K562 (cell line): ENCODE results near the gene PPARD. TPM values are rescaled to one million over a fixed set of nuclear protein-coding genes. Genes with fewer than 3 reads are reported as not detected.

Experiments used
- CBX3 ChIP-seq, 2 experiments: IDR thresholded peaks; 1 replicate in 1 of 2; 2 replicates in 1 of 2; pipeline ENCODE4 v1.6.1; 2012; ENCODE audit warnings: inconsistent platforms in 2 of 2, low read length in 2 of 2, borderline replicate concordance in 1 of 2, control low read depth in 1 of 2
- ELK3 ChIP-seq: fragments of 450-650 bp; formaldehyde crosslinking; IDR thresholded peaks from 2 replicates; pipeline ENCODE4 v1.4.0; 2020; ENCODE audit warnings: mild to moderate bottlenecking
- EP400 ChIP-seq: fragments of 450-650 bp; IDR thresholded peaks from 2 replicates; pipeline ENCODE4 v1.6.1; 2017; ENCODE audit warnings: antibody characterized with exemption, mild to moderate bottlenecking, moderate library complexity
- EZH2 ChIP-seq: IDR thresholded peaks from 2 replicates; pipeline ENCODE4 v1.6.1; 2012; ENCODE audit warnings: low read depth, mild to moderate bottlenecking, inconsistent platforms, low read length, borderline replicate concordance
- GABPA ChIP-seq: fragments of 200-800 bp; sonication (Bioruptor generic); conservative IDR thresholded peaks from 2 replicates; pipeline ENCODE4 v1.6.1; 2016; ENCODE audit warnings: low read depth, missing genetic modification characterization, missing compliant biosample characterization
- HDAC2 ChIP-seq: fragments of 450-650 bp; IDR thresholded peaks from 2 replicates; pipeline ENCODE4 v1.6.1; 2016; ENCODE audit warnings: mild to moderate bottlenecking
- HLTF ChIP-seq: fragments of 450-650 bp; IDR thresholded peaks from 2 replicates; pipeline ENCODE4 v1.6.1; 2016
- HOMEZ ChIP-seq: fragments of 250-450 bp; sonication (Bioruptor Pico); IDR thresholded peaks from 2 replicates; pipeline ENCODE4 v1.4.0; 2020; ENCODE audit warnings: mild to moderate bottlenecking, moderate library complexity
- HOXB6 ChIP-seq: fragments of 250-450 bp; sonication (Bioruptor Pico); IDR thresholded peaks from 2 replicates; pipeline ENCODE4 v1.5.1; 2022; ENCODE audit warnings: mild to moderate bottlenecking, borderline replicate concordance
- L3MBTL2 ChIP-seq: fragments of 450-650 bp; IDR thresholded peaks from 2 replicates; pipeline ENCODE4 v1.6.1; 2016; ENCODE audit warnings: mild to moderate bottlenecking, moderate library complexity
- LCOR ChIP-seq: sonication (generic); formaldehyde crosslinking; IDR thresholded peaks from 2 replicates; pipeline ENCODE4 v1.8.0; 2022; ENCODE audit warnings: mild to moderate bottlenecking, missing genetic modification reagents
- MCM3 ChIP-seq: fragments of 450-650 bp; IDR thresholded peaks from 2 replicates; pipeline ENCODE4 v1.6.1; 2016
- MEF2A ChIP-seq: IDR thresholded peaks from 2 replicates; pipeline ENCODE4 v1.6.1; 2011; ENCODE audit warnings: low read depth, mild to moderate bottlenecking, low read length, moderate library complexity; ENCODE audit not compliant: control insufficient read depth
- MNT ChIP-seq, 2 experiments: fragments of 450-650 bp; conservative IDR thresholded peaks; 2 replicates each; pipeline ENCODE4 v1.6.1; 2017; ENCODE audit warnings: mild to moderate bottlenecking in 2 of 2, moderate library complexity in 2 of 2
- NFE2 ChIP-seq: IDR thresholded peaks from 2 replicates; pipeline ENCODE4 v1.6.1; 2014; ENCODE audit warnings: antibody characterized with exemption, low read depth
- NFIX ChIP-seq: fragments of 250-450 bp; sonication (Bioruptor Pico); IDR thresholded peaks from 2 replicates; pipeline ENCODE4 v1.4.0; 2020; ENCODE audit warnings: low read depth, mild to moderate bottlenecking, moderate library complexity
- NR2C2 ChIP-seq, 2 experiments: fragments of 200-800 bp in 1 of 2; sonication (Bioruptor generic) in 1 of 2; sonication (generic) in 1 of 2; formaldehyde crosslinking in 1 of 2; IDR thresholded peaks; 2 replicates each; pipeline versions ENCODE4 v1.6.1 to v1.8.0; 2016 to 2022; ENCODE audit warnings: mild to moderate bottlenecking in 1 of 2, missing compliant biosample characterization in 1 of 2, missing genetic modification characterization in 1 of 2, missing genetic modification reagents in 1 of 2
- PATZ1 ChIP-seq: fragments of 250-450 bp; sonication (Bioruptor Pico); IDR thresholded peaks from 2 replicates; pipeline ENCODE4 v1.5.0; 2020; ENCODE audit warnings: mild to moderate bottlenecking, borderline replicate concordance
- SREBF1 ChIP-seq: fragments of 150-350 bp; IDR thresholded peaks from 2 replicates; pipeline ENCODE4 v1.6.1; 2014; ENCODE audit warnings: antibody characterized with exemption, low read depth, low read length, borderline replicate concordance
- TCF15 ChIP-seq: fragments of 250-450 bp; sonication (Bioruptor Pico); IDR thresholded peaks from 2 replicates; pipeline ENCODE4 v1.8.0; 2022; ENCODE audit warnings: moderate library complexity, mild to moderate bottlenecking, inconsistent platforms
- TCFL5 ChIP-seq: fragments of 250-450 bp; sonication (Bioruptor Pico); conservative IDR thresholded peaks from 2 replicates; pipeline ENCODE4 v1.6.1; 2021; ENCODE audit warnings: mild to moderate bottlenecking, moderate library complexity, matching md5 sums
- ZBED1 ChIP-seq: IDR thresholded peaks from 2 replicates; pipeline ENCODE4 v1.6.1; 2014
- ZNF274 ChIP-seq: IDR thresholded peaks from 2 replicates; pipeline ENCODE4 v1.6.1; 2011; ENCODE audit warnings: low read depth, mild to moderate bottlenecking, low read length, moderate library complexity, borderline replicate concordance
- ZNF282 ChIP-seq: sonication (generic); formaldehyde crosslinking; IDR thresholded peaks from 2 replicates; pipeline ENCODE4 v1.8.1; 2023; ENCODE audit warnings: missing genetic modification reagents
- polyA plus RNA-seq, 8 experiments: library from polyadenylated mRNA; depleted of rRNA in 4 of 8; stranded (reverse) in 5 of 8; unstranded in 3 of 8; fragments of >200 nt; fragmentation: Nextera tagmentation in 2 of 8; fragmentation: Illumina TruSeq in 1 of 8; extraction: Ambion mirVana in 2 of 8; extraction: Trizol in 1 of 8; gene quantifications; 2 replicates each; pipeline versions ENCODE4 v1.2.1 to v1.2.3, GENCODE V29; 2011 to 2014; ENCODE audit warnings: inconsistent platforms in 1 of 8, missing spikeins in 1 of 8
- total RNA-seq, 7 experiments: library from RNA; depleted of rRNA in 6 of 7; stranded (reverse); fragments of >200 nt in 6 of 7; fragmentation: Illumina TruSeq in 2 of 7; extraction: Trizol in 2 of 7; gene quantifications; 2 replicates each; pipeline versions ENCODE4 v1.2.1 to v1.2.3, GENCODE V29; 2011 to 2021; ENCODE audit warnings: low replicate concordance in 1 of 7

Gene PPARD
- total and polyA plus RNA-seq, 9 of the 15 experiments (the other 6 are each of a cell fraction or from before 2014, with no cell fraction given): 0.14 to 13.2 (median 3.8) TPM

- TF ChIP-seq TCF15 (CRISPR knock-in tag) (no peak), L3MBTL2 (peak; percentile 80), MNT (conservative IDR thresholded peaks at IDR 0.05) (peak; percentile 22 to 82), CBX3 (IDR thresholded peaks at IDR 0.05; ENCODE audit: borderline replicate concordance in 1 of 2, low read length in 2 of 2) (no peak), SREBF1 (peak; percentile 99), ZBED1 (no peak), HOXB6 (CRISPR knock-in tag) (no peak), LCOR (peak; percentile 72; the same call in 1 of the 2 replicates), EZH2 (no peak), HOMEZ (CRISPR knock-in tag) (0 out of 2 replicates have a peak, but pooled peaks have one; percentile 43), NFIX (CRISPR knock-in tag) (no peak), PATZ1 (0 out of 2 replicates have a peak, but pooled peaks have one; percentile 48), GABPA (tag) (peak; percentile 73), ZNF282 (no peak), MCM3 (no peak), EP400 (peak; percentile 66), ELK3 (CRISPR knock-in tag) (no peak), HDAC2 (peak; percentile 66), TCFL5 (CRISPR knock-in tag) (no peak), ZNF274 (no peak), NFE2 (no peak), NR2C2 (CRISPR knock-in tag; IDR thresholded peaks at IDR 0.05) (no peak), NR2C2 (tag; IDR thresholded peaks at IDR 0.05) (peak; percentile 53), MEF2A (no peak; the same call in 1 of the 2 replicates), HLTF (0 out of 2 replicates have a peak, but pooled peaks have one; percentile 66)
These were observed 21.0 kb downstream of the PPARD start (continued) for GRCh38 chr6:35363293-35363750.
